ENCODE results near the gene RTN4R.

DNA sequence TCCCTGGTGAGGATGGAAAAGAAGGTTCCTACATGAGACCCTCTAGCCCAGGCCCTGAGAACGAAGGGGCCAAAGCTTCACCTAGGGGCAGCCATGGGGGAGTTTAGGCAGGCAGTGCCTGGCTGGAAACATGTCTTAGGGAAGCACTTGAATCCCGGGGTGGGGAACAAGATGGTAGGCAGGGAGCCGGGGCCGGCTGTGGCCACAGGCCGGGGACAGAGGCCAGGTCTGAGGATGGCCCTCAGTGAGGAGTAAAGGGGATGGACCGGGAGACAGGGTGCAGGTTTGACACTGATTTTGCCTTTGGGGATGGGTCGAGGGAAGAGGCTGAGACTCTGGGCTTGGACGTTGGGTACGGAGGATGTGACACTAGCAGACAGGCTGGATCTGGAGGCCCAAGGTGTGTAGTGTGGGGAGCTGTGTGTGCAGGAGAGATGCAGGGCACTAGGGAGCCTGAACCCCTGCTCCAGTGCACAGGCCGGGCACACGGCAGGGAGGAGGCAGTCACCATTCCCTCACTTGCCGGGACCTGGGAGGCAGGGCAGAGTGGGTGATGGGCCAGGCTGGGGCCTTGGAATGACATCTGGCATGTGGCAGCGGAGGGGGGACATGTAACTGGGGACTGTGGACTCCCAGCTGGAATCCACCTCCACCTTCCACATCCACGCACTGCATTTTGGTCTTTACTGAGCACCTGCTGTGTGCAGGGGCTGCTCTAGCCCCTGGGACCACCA, 6.1 kb downstream of the RTN4R start:
- TF ChIP-seq POLR2A (IDR thresholded peaks at IDR 0.05): no peak
- TF ChIP-seq, protein P1, sequence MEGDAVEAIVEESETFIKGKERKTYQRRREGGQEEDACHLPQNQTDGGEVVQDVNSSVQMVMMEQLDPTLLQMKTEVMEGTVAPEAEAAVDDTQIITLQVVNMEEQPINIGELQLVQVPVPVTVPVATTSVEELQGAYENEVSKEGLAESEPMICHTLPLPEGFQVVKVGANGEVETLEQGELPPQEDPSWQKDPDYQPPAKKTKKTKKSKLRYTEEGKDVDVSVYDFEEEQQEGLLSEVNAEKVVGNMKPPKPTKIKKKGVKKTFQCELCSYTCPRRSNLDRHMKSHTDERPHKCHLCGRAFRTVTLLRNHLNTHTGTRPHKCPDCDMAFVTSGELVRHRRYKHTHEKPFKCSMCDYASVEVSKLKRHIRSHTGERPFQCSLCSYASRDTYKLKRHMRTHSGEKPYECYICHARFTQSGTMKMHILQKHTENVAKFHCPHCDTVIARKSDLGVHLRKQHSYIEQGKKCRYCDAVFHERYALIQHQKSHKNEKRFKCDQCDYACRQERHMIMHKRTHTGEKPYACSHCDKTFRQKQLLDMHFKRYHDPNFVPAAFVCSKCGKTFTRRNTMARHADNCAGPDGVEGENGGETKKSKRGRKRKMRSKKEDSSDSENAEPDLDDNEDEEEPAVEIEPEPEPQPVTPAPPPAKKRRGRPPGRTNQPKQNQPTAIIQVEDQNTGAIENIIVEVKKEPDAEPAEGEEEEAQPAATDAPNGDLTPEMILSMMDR (IDR thresholded peaks at IDR 0.05): no peak

Measured in tibial nerve (tissue), 3 donors.